Cardiac fibroblast (primary cell): ENCODE data around the gene ATP10B.

Experiments used
- DNase-seq, 2 donors: peaks; one replicate each; pipeline versions ENCODE4 v3.0.0 to v3.0.0-alpha.2; 2010; ENCODE audit warnings: low read depth in 2 of 2
- H3K4me3 ChIP-seq, 2 donors: replicated peaks in 1 of 2; 1 replicate in 1 of 2; 2 replicates in 1 of 2; pipeline ENCODE4 v1.5.1; 2011; ENCODE audit warnings: low read depth in 2 of 2, low read length in 2 of 2, mild to moderate bottlenecking in 2 of 2, moderate library complexity in 1 of 2
- TF ChIP-seq, protein P1 (sequence below): IDR thresholded peaks from one replicate; pipeline ENCODE4 v1.5.1; 2011; ENCODE audit warnings: low read depth, mild to moderate bottlenecking, low read length, inconsistent platforms

Gene ATP10B

DNA sequence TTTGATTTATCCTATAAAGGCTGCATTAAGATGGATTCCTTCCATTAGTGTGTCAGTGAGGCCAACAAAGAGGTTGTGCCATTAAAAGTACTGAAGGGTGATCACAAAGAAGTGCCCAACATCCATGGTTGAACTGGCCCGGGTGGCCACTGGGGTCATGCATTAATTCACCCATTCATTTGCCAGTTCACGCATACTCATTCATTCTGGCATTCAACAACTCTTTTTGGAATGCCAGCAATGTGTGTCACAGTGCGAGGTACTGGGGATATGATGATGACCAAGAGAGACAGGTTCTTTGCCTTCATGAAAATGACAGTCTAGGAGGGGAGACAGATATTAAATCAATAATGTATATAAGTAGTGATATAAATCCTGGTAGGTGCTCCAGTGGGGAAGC lies 337.1 kb downstream of the ATP10B start:
- TF ChIP-seq, protein P1, sequence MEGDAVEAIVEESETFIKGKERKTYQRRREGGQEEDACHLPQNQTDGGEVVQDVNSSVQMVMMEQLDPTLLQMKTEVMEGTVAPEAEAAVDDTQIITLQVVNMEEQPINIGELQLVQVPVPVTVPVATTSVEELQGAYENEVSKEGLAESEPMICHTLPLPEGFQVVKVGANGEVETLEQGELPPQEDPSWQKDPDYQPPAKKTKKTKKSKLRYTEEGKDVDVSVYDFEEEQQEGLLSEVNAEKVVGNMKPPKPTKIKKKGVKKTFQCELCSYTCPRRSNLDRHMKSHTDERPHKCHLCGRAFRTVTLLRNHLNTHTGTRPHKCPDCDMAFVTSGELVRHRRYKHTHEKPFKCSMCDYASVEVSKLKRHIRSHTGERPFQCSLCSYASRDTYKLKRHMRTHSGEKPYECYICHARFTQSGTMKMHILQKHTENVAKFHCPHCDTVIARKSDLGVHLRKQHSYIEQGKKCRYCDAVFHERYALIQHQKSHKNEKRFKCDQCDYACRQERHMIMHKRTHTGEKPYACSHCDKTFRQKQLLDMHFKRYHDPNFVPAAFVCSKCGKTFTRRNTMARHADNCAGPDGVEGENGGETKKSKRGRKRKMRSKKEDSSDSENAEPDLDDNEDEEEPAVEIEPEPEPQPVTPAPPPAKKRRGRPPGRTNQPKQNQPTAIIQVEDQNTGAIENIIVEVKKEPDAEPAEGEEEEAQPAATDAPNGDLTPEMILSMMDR, result no peak
- no peak for DNase-seq
- no peak overlapping the region for H3K4me3 ChIP-seq

DNA sequence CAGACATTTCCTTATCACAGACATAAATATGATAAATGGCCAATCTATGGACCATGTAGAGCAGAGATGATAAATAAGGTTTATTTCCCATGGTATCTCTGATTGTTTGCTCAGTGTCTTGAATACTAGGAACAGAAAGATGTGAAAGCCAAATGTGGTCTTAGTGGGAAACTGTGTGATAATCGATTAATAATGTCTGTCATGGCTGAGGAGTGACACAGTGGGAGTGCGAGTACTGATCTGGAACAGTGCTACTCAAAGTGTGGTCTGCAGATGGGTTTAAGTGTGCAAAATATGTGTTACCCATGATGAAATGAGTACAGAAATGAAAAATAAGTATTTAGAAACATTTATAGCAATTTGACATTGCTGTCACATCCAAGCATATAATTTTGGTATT lies 337.8 kb downstream of the ATP10B start:
- no peak for DNase-seq
- TF ChIP-seq, protein P1, result no peak
- no peak overlapping the region for H3K4me3 ChIP-seq

DNA sequence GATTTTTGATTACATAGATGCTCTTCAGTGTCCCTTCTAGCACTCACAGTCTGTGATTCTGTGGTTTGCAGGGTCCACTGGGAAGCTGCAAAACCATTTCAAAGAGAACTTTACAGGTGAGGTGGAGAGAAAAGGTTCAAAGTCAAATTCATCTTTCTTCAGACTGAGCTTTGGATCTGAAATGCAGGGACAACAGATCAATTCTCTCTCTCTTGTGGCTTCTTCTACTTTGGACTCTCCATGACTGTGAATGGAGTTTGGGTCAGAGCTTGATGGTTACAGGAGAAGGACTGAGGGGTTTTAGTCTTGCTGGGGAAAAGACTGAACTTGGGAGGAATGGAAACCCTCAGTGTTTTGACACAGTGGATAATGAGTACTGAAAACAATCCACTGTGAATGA lies 338.5 kb downstream of the ATP10B start:
- no peak for DNase-seq
- TF ChIP-seq, protein P1, result no peak
- no peak overlapping the region for H3K4me3 ChIP-seq
